Esophagus muscularis mucosa (tissue), 3 donors: ENCODE results near the gene HYI.

Experiments used
- CTCF ChIP-seq, 3 experiments: fragments of 200-600 bp in 2 of 3; fragments of 450-650 bp in 1 of 3; sonication (generic) in 2 of 3; IDR thresholded peaks; one replicate each; pipeline ENCODE4 v1.5.1; 2017 to 2019; ENCODE audit warnings: antibody characterized with exemption in 3 of 3, mild to moderate bottlenecking in 2 of 3, moderate library complexity in 1 of 3
- POLR2AphosphoS5 ChIP-seq, 2 donors: sonication (generic); formaldehyde crosslinking; IDR thresholded peaks; one replicate each; pipeline ENCODE4 v1.6.1; 2017; ENCODE audit warnings: antibody characterized with exemption in 2 of 2

DNA sequence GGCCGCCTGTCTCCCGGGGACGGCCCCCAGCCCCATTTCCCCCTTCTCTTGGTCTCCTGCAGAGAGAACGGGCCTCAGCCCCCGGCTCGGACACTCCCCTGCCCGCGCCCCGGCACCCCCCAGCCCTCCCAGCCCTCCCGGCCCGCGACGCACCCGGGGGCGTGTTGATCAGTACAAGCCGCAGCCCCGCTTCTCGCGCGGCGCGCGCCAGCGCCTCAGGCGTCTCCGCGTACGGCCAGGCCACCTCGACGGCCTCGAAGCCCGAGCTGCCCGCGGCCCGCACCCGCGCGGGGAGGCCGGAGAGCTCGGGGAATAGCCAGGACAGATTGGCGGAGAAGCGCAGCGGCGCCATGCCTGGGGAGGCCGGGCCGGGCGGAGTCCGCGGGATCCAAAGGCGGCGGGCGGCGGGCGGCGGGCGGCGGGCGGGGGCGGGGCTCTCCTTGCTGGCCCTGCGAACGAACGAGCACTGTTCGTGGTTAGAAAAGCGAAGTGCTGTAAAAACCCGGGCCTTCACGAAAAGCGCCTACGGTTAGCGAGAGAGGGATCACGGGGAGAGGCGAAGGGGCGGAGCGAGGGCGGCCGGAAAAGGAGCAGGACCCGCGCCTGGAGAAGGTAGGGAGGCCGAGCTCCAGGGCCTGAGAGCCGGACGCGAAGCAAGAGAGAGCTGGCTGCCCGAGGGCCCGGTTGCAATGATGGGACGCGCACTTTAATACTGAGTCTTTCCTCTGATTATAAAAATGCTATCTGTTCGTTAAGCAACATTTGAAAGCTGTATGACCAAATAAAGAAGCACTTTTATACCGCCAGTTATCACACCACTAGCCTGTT, at the start of gene HYI:
- peak; percentile 72 to 75 for TF ChIP-seq POLR2AphosphoS5 (IDR thresholded peaks at IDR 0.05)
- no peak for TF ChIP-seq CTCF (IDR thresholded peaks at IDR 0.05)
